Fibroblast of mammary gland (primary cell): Measurements from ENCODE around the gene RIPK1.

Experiments
- DNase-seq: peaks from one replicate; pipeline ENCODE4 v3.0.0-alpha.2; 2010; ENCODE audit warnings: low read depth
- H3K4me3 ChIP-seq: 2 replicates; pipeline ENCODE4 v1.5.1; 2011; ENCODE audit warnings: low read depth, mild to moderate bottlenecking, low read length, moderate library complexity; ENCODE audit not compliant: control insufficient read depth
- TF ChIP-seq, protein P1 (sequence below): conservative IDR thresholded peaks from 2 replicates; pipeline ENCODE4 v1.5.1; 2011; ENCODE audit warnings: low read depth, low read length, inconsistent platforms; ENCODE audit not compliant: control insufficient read depth, insufficient read depth

RIPK1 gene

GRCh38 chr6:3037638-3038365 is 30.5 kb upstream of the RIPK1 start:
- H3K4me3 ChIP-seq = no peak overlapping the region
- DNase-seq = no peak

GRCh38 chr6:3039384-3039783 is 28.9 kb upstream of the RIPK1 start:
- TF ChIP-seq, protein P1, sequence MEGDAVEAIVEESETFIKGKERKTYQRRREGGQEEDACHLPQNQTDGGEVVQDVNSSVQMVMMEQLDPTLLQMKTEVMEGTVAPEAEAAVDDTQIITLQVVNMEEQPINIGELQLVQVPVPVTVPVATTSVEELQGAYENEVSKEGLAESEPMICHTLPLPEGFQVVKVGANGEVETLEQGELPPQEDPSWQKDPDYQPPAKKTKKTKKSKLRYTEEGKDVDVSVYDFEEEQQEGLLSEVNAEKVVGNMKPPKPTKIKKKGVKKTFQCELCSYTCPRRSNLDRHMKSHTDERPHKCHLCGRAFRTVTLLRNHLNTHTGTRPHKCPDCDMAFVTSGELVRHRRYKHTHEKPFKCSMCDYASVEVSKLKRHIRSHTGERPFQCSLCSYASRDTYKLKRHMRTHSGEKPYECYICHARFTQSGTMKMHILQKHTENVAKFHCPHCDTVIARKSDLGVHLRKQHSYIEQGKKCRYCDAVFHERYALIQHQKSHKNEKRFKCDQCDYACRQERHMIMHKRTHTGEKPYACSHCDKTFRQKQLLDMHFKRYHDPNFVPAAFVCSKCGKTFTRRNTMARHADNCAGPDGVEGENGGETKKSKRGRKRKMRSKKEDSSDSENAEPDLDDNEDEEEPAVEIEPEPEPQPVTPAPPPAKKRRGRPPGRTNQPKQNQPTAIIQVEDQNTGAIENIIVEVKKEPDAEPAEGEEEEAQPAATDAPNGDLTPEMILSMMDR = no peak

More at GRCh38 chr6:3037638-3038365, 30.5 kb upstream of the RIPK1 start:
- TF ChIP-seq, protein P1 = no peak

GRCh38 chr6:3041147-3041546 is 27.1 kb upstream of the RIPK1 start:
- TF ChIP-seq, protein P1 = no peak
- DNase-seq = no peak
- no peak overlapping the region for H3K4me3 ChIP-seq

More at GRCh38 chr6:3039384-3039783, 28.9 kb upstream of the RIPK1 start:
- no peak for DNase-seq
- H3K4me3 ChIP-seq = no peak overlapping the region

DNA sequence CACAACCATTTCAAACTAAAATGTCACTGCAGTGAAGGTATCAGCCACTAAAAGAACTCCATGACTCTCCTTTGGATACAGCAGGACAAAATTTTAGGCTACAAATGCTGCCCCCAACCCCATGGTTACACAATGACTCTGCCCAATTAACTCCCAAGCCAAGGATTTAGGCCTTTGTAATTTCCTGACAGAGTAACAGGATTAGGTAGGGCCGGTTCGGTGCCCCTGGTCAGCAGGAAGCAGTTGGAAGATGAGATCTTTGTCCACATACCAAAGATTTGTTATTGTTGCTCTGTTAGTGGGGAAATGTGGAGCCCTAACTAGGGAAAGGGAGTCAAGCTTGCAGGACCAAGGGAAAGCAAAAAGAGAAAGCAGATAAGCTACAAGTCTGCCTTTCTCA is 26.7 kb upstream of the RIPK1 start:
- DNase-seq = no peak
- TF ChIP-seq, protein P1 = no peak
- H3K4me3 ChIP-seq = no peak overlapping the region

- DNase-seq = no peak
- H3K4me3 ChIP-seq = no peak overlapping the region
- TF ChIP-seq, protein P1 = no peak
Observed at GRCh38 chr6:3045369-3045768, 22.9 kb upstream of the RIPK1 start.

- DNase-seq = no peak
- H3K4me3 ChIP-seq = no peak overlapping the region
- TF ChIP-seq, protein P1 = no peak
Observed at GRCh38 chr6:3045777-3046176, 22.5 kb upstream of the RIPK1 start.
